ENCODE measurements around the gene ENTPD8. TPM values are rescaled to one million over a fixed set of nuclear protein-coding genes. Genes with fewer than 3 reads are reported as not detected.

Gene ENTPD8
- total and polyA plus RNA-seq, 2 donors (not counting 3 experiments of a cell fraction or from before 2014, with no cell fraction given) = 0.44 to 0.51 TPM

- Histone ChIP-seq H3K9ac (replicated peaks; ENCODE audit: extremely low read depth, insufficient read depth, low read length) (no peak overlapping the region), H3K4me1 (ENCODE audit: control insufficient read depth, extremely low read depth, insufficient read depth, low read length) (peaks cover 4% of the 10 kb centered on the region), H3K27me3 (ENCODE audit: control insufficient read depth in 2 of 2, insufficient read depth in 2 of 2, low read length in 2 of 2) (no peaks in the 10 kb centered on the region), H3K4me2 (ENCODE audit: insufficient read depth, low read length) (no peak overlapping the region), H4K20me1 (replicated peaks; ENCODE audit: control insufficient read depth, extremely low read depth, insufficient read depth, low read length) (no peaks in the 10 kb centered on the region), H3K27ac (ENCODE audit: insufficient read depth, low read depth, low read length) (no peak overlapping the region), H3K9me3 (replicated peaks; ENCODE audit: control insufficient read depth, insufficient read depth, low read length) (no peaks in the 10 kb centered on the region), H3K9me1 (replicated peaks; ENCODE audit: control insufficient read depth, extremely low read depth, insufficient read depth, low read length) (no peaks in the 10 kb centered on the region), H3K36me3 (ENCODE audit: control insufficient read depth in 2 of 2, extremely low read depth in 1 of 2, insufficient read depth in 2 of 2, low read length in 2 of 2) (no peaks in the 10 kb centered on the region), H2AFZ (ENCODE audit: low read depth, low read length) (peak overlapping the region; percentile 55), H3K79me2 (ENCODE audit: control insufficient read depth, insufficient read depth, low read length) (peaks cover 9% of the 10 kb centered on the region), H3K4me3 (replicated peaks in 1 of 3; ENCODE audit: insufficient read depth in 1 of 3, low read depth in 1 of 3, low read length in 3 of 3) (no peak overlapping the region)
- FAIRE-seq (no peak), DNase-seq (ENCODE audit: low read depth, low spot score) (no peak)
- no TSS peak for BruUV-seq (replicated peaks)
- POLR2A ChIA-PET = no interaction called here
- CTCF ChIA-PET = no interaction called here
- intact Hi-C loops (cut with micrococcal nuclease) (no loop called here), dilution Hi-C loops (cut with MboI; ENCODE audit: extremely low pct_ligation_motif_present, low sequenced_read_pairs) (no loop called here)
- TF ChIP-seq CTCF (IDR thresholded peaks at IDR 0.05; ENCODE audit: extremely low read depth in 1 of 2, insufficient read depth in 1 of 2, low read depth in 1 of 2, low read length in 2 of 2) = no peak
- TF ChIP-seq POLR2AphosphoS5 (IDR thresholded peaks at IDR 0.05; ENCODE audit: insufficient read depth, low read depth, low read length) = no peak
- TF ChIP-seq POLR2A (IDR thresholded peaks at IDR 0.05; ENCODE audit: low read depth, low read length) = no peak
- TF ChIP-seq JUN (IDR thresholded peaks at IDR 0.05; ENCODE audit: borderline replicate concordance, insufficient read depth, insufficient read length, low read depth) = no peak
- no peak for TF ChIP-seq MAX (IDR thresholded peaks at IDR 0.05; ENCODE audit: insufficient read depth, insufficient read length)
- no peak for TF ChIP-seq MYC (IDR thresholded peaks at IDR 0.05; ENCODE audit: low read depth, low read length)
- TF ChIP-seq FOS (IDR thresholded peaks at IDR 0.05; ENCODE audit: borderline replicate concordance, insufficient read depth, low read length) = no peak
Measured at GRCh38 chr9:137461316-137461662, 20.1 kb upstream of the ENTPD8 start.

Measured in endothelial cell of umbilical vein (primary cell).